Mucosa of descending colon (tissue), 3 donors: ENCODE measurements around the gene LRP10. TPM values are rescaled to one million over a fixed set of nuclear protein-coding genes. Genes with fewer than 3 reads are reported as not detected.

ENCODE experiments used
- ATAC-seq: fragments of 200-7000 bp; cut with Tn5 transposase; one replicate; pipeline ENCODE4 v1.9.1; 2020; ENCODE audit warnings: mild to moderate bottlenecking, moderate library complexity
- DNase-seq, 3 donors: peaks; one replicate each; pipeline ENCODE4 v3.0.0-alpha.2; 2020
- H3K36me3 ChIP-seq: fragments of 200-600 bp; one replicate; pipeline ENCODE4 v1.8.0; 2021; ENCODE audit warnings: low read depth, mild to moderate bottlenecking
- H3K4me1 ChIP-seq: fragments of 200-600 bp; one replicate; pipeline ENCODE4 v1.8.0; 2021; ENCODE audit warnings: low read depth, mild to moderate bottlenecking
- H3K4me3 ChIP-seq: fragments of 200-600 bp; one replicate; pipeline ENCODE4 v1.8.0; 2021; ENCODE audit warnings: mild to moderate bottlenecking
- H3K9me3 ChIP-seq: fragments of 200-600 bp; one replicate; pipeline ENCODE4 v1.8.0; 2021; ENCODE audit warnings: mild to moderate bottlenecking
- intact Hi-C, 2 donors: fragments of 100-400 bp; cut with DNase I in 1 of 2; cut with micrococcal nuclease in 1 of 2; formaldehyde crosslinking; loops; one replicate each; pipeline versions ENCODE4 v1.11.0 to v1.11.1; 2022; cut with DNase I, micrococcal nuclease
- total RNA-seq, 3 donors: library from RNA; stranded (reverse); fragmentation: NEBNext Ultra II Directional in 2 of 3; extraction: Animal tissue kit (Norgen Biotek cat#: 25700) in 2 of 3; gene quantifications; one replicate each; pipeline versions ENCODE4 v1.2.1 to v1.2.4, GENCODE V29; 2021 to 2023
- TF ChIP-seq, protein P1 (sequence below): fragments of 200-600 bp; IDR thresholded peaks from one replicate; pipeline ENCODE4 v1.8.0; 2022; ENCODE audit warnings: antibody characterized with exemption, mild to moderate bottlenecking
- donor health status: DM: no; HTN: no; CAD: no; lungs with moderate emphysema.
- donor health status: DM: no; HTN: no; CAD: no.
- donor health status: DM: no; HTN: yes; CAD: no.

Gene LRP10
- total RNA-seq, 3 donors from 2014 or later: 218 to 276 (median 245) TPM

DNA sequence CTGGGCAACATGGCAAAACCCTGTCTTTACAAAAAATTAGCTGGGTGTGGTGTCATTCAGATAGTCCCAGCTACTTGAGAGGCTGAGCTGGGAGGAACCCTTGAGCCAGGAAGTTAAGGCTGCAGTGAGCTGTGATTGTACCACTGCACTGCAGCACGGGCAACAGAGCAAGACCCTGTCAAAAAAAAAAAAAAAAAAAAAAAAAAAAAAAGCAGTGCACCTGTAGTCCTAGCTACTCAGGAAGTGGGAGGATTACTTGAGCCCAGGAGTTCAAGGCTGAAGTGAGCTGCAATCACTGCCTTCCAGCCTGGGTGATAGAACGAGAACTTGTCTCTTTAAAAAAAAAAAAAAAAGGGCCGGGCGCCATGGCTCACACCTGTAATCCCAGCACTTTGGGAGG lies 17.1 kb downstream of the LRP10 start:
- Histone ChIP-seq H3K4me1 (peaks cover 17% of the 10 kb centered on the region), H3K4me3 (no peak overlapping the region), H3K36me3 (no peaks in the 10 kb centered on the region), H3K9me3 (no peaks in the 10 kb centered on the region)
- intact Hi-C loops: no loop called here
- ATAC-seq (no peak), DNase-seq (no peak)
- TF ChIP-seq, protein P1, sequence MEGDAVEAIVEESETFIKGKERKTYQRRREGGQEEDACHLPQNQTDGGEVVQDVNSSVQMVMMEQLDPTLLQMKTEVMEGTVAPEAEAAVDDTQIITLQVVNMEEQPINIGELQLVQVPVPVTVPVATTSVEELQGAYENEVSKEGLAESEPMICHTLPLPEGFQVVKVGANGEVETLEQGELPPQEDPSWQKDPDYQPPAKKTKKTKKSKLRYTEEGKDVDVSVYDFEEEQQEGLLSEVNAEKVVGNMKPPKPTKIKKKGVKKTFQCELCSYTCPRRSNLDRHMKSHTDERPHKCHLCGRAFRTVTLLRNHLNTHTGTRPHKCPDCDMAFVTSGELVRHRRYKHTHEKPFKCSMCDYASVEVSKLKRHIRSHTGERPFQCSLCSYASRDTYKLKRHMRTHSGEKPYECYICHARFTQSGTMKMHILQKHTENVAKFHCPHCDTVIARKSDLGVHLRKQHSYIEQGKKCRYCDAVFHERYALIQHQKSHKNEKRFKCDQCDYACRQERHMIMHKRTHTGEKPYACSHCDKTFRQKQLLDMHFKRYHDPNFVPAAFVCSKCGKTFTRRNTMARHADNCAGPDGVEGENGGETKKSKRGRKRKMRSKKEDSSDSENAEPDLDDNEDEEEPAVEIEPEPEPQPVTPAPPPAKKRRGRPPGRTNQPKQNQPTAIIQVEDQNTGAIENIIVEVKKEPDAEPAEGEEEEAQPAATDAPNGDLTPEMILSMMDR: no peak

GRCh38 chr14:22890416-22890815 lies 18.9 kb downstream of the LRP10 start:
- Histone ChIP-seq H3K36me3 (no peaks in the 10 kb centered on the region), H3K4me1 (peaks cover 17% of the 10 kb centered on the region), H3K9me3 (no peaks in the 10 kb centered on the region), H3K4me3 (no peak overlapping the region)
- ATAC-seq (no peak), DNase-seq (no peak)
- intact Hi-C loops: no loop called here
- TF ChIP-seq, protein P1: no peak

DNA sequence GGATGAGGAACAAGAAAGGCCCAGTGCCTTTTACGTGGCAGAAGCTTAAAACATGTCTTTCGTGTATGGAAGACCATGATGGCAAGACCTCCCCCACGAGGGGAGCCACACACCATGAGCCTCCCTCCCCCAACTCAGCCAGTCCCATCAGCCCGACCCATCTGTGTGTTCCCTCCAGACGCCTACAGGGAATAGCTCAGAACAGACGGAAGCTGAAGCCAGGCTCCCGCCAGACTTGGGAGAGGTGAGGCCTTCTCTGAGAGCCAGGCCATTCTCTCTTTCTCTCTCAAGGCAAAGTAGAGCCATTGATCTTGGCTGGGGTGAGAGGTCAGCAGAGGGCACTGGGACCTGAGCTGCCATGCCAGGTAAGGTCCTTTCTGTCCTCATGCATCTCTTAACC lies 20.9 kb downstream of the LRP10 start:
- TF ChIP-seq, protein P1: no peak
- DNase-seq (no peak), ATAC-seq (no peak)
- Histone ChIP-seq H3K36me3 (no peaks in the 10 kb centered on the region), H3K4me1 (peaks cover 12% of the 10 kb centered on the region), H3K9me3 (no peaks in the 10 kb centered on the region), H3K4me3 (no peak overlapping the region)
- intact Hi-C loops: no loop called here

GRCh38 chr14:22893706-22894105 lies 22.2 kb downstream of the LRP10 start:
- ATAC-seq (no peak), DNase-seq (no peak)
- Histone ChIP-seq H3K4me3 (no peak overlapping the region), H3K9me3 (no peaks in the 10 kb centered on the region), H3K4me1 (no peaks in the 10 kb centered on the region), H3K36me3 (no peaks in the 10 kb centered on the region)
- intact Hi-C loops: no loop called here
- TF ChIP-seq, protein P1: no peak

- TF ChIP-seq, protein P1: no peak
- intact Hi-C loops: no loop called here
- Histone ChIP-seq H3K4me3 (no peak overlapping the region), H3K36me3 (no peaks in the 10 kb centered on the region), H3K4me1 (no peaks in the 10 kb centered on the region), H3K9me3 (no peaks in the 10 kb centered on the region)
- ATAC-seq: no peak
- no peak for DNase-seq
Observed at GRCh38 chr14:22895402-22895801, 23.9 kb downstream of the LRP10 start.

DNA sequence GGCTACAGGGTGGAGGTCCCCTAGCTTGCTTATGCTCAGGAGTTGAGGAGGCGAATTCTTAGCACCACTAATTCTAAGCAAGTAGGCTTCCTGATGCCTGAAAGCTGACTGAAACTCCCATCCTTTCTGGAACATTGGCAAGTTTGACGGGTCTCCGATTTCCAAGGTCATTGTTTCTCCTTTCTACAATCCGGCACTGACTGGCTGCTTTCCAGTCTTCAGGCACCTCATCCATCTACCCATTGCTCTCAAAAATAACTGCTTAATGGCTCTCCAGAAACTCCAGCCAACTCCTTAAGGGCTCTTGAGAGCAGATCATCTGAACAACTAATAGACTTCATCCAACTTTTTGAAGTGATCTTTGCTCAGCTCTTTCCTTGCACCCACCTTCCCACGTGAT lies 24.8 kb downstream of the LRP10 start:
- TF ChIP-seq, protein P1: no peak
- Histone ChIP-seq H3K9me3 (no peaks in the 10 kb centered on the region), H3K4me3 (no peak overlapping the region), H3K36me3 (peaks cover 4% of the 10 kb centered on the region), H3K4me1 (no peaks in the 10 kb centered on the region)
- DNase-seq (no peak), ATAC-seq (no peak)
- intact Hi-C loops: no loop called here
